Loucy (cell line): ENCODE measurements around the gene AKAP9.

Source experiments
- H2AFZ ChIP-seq: fragments of 200-600 bp; sonication (generic); 2 replicates; pipeline ENCODE4 v1.6.0; 2016; ENCODE audit warnings: antibody characterized with exemption, mild to moderate bottlenecking, low read length, moderate library complexity
- H3F3A ChIP-seq: fragments of 200-600 bp; 2 replicates; pipeline ENCODE4 v1.6.0; 2016; ENCODE audit warnings: antibody characterized with exemption, low read depth, mild to moderate bottlenecking
- H3K27me3 ChIP-seq: fragments of 200-600 bp; sonication (generic); 2 replicates; pipeline ENCODE4 v1.6.1; 2014; ENCODE audit warnings: low read length, mild to moderate bottlenecking; ENCODE audit not compliant: insufficient read depth, poor library complexity, severe bottlenecking
- H3K36me3 ChIP-seq: fragments of 200-600 bp; sonication (generic); 2 replicates; pipeline ENCODE4 v1.6.1; 2016; ENCODE audit warnings: low read length; ENCODE audit not compliant: insufficient read depth
- H3K4me1 ChIP-seq: fragments of 200-600 bp; sonication (generic); 2 replicates; pipeline ENCODE4 v1.5.1; 2014; ENCODE audit warnings: low read length, mild to moderate bottlenecking; ENCODE audit not compliant: insufficient read depth, poor library complexity, severe bottlenecking
- H3K4me2 ChIP-seq: fragments of 200-600 bp; sonication (generic); 2 replicates; pipeline ENCODE4 v1.6.0; 2014; ENCODE audit warnings: antibody characterized with exemption, low read length, low read depth, mild to moderate bottlenecking; ENCODE audit not compliant: poor library complexity, severe bottlenecking
- H3K4me3 ChIP-seq: fragments of 200-600 bp; sonication (generic); 2 replicates; pipeline ENCODE4 v1.5.1; 2014; ENCODE audit warnings: low read length, mild to moderate bottlenecking, mixed read lengths; ENCODE audit not compliant: poor library complexity, severe bottlenecking
- H3K79me2 ChIP-seq: fragments of 200-600 bp; sonication (generic); 2 replicates; pipeline ENCODE4 v1.6.1; 2014; ENCODE audit warnings: low read length; ENCODE audit not compliant: insufficient read depth
- H3K9ac ChIP-seq: fragments of 200-600 bp; sonication (generic); 2 replicates; pipeline ENCODE4 v1.6.0; 2014; ENCODE audit warnings: mild to moderate bottlenecking, low read depth, low read length, moderate library complexity; ENCODE audit not compliant: poor library complexity, severe bottlenecking
- H3K9me2 ChIP-seq: fragments of 200-600 bp; sonication (generic); replicated peaks from 2 replicates; pipeline ENCODE4 v1.6.1; 2016; ENCODE audit warnings: low read depth, low read length, mixed read lengths
- H3K9me3 ChIP-seq: fragments of 200-600 bp; sonication (generic); 2 replicates; pipeline ENCODE4 v1.6.1; 2014; ENCODE audit warnings: mild to moderate bottlenecking, antibody characterized with exemption, low read length, low read depth; ENCODE audit not compliant: insufficient read depth
- H4K20me1 ChIP-seq: fragments of 200-600 bp; sonication (generic); 2 replicates; pipeline ENCODE4 v1.6.0; 2014; ENCODE audit warnings: antibody characterized with exemption, low read length, mild to moderate bottlenecking; ENCODE audit not compliant: insufficient read depth, poor library complexity, severe bottlenecking
- EZH2phosphoT487 ChIP-seq: fragments of 200-600 bp; IDR thresholded peaks from 2 replicates; pipeline ENCODE4 v1.6.1; 2018; ENCODE audit warnings: antibody characterized with exemption, mild to moderate bottlenecking, moderate library complexity, borderline replicate concordance
- TF ChIP-seq, protein P1 (sequence below): fragments of 200-600 bp; sonication (generic); conservative IDR thresholded peaks from 2 replicates; pipeline ENCODE4 v1.5.1; 2014; ENCODE audit warnings: mild to moderate bottlenecking, antibody characterized with exemption, low read length

AKAP9 gene

GRCh38 chr7:92044940-92045339, 104.3 kb downstream of the AKAP9 start:
- H4K20me1 ChIP-seq: no peaks in the 10 kb centered on the region
- H3K79me2 ChIP-seq: no peaks in the 10 kb centered on the region
- H3K27me3 ChIP-seq: no peaks in the 10 kb centered on the region
- no peaks in the 10 kb centered on the region for H3K4me1 ChIP-seq
- TF ChIP-seq, protein P1, sequence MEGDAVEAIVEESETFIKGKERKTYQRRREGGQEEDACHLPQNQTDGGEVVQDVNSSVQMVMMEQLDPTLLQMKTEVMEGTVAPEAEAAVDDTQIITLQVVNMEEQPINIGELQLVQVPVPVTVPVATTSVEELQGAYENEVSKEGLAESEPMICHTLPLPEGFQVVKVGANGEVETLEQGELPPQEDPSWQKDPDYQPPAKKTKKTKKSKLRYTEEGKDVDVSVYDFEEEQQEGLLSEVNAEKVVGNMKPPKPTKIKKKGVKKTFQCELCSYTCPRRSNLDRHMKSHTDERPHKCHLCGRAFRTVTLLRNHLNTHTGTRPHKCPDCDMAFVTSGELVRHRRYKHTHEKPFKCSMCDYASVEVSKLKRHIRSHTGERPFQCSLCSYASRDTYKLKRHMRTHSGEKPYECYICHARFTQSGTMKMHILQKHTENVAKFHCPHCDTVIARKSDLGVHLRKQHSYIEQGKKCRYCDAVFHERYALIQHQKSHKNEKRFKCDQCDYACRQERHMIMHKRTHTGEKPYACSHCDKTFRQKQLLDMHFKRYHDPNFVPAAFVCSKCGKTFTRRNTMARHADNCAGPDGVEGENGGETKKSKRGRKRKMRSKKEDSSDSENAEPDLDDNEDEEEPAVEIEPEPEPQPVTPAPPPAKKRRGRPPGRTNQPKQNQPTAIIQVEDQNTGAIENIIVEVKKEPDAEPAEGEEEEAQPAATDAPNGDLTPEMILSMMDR: no peak
- TF ChIP-seq EZH2phosphoT487: no peak
- H3K36me3 ChIP-seq: peaks cover 65% of the 10 kb centered on the region
- no peak overlapping the region for H3K4me2 ChIP-seq
- H3F3A ChIP-seq: no peaks in the 10 kb centered on the region; the same call in 1 of the 2 replicates
- no peak overlapping the region for H3K9ac ChIP-seq
- H2AFZ ChIP-seq: no peak overlapping the region
- no peak overlapping the region for H3K4me3 ChIP-seq
- H3K9me3 ChIP-seq: no peaks in the 10 kb centered on the region
- H3K9me2 ChIP-seq: no peaks in the 10 kb centered on the region

DNA sequence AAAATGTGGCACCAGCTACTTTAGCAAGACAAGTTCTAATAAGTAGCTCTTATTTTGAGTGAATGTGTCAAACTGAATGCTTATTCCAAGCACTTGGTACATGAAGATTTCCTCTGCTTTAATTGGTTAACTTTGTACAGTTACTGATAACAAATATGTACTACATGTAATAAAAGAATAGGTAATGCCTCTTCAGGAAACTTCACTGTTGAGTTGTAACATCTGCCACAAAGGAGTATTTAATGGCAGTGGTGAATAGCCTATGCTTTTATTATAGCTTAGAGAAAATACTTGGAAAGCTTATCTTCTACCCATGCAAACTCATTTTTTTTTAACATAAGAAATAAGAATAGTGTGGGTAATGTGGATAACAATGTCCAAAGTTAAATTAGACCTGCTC, 111.0 kb downstream of the AKAP9 start:
- Histone ChIP-seq H3K9me3 (no peaks in the 10 kb centered on the region), H4K20me1 (no peaks in the 10 kb centered on the region), H3K27me3 (no peaks in the 10 kb centered on the region), H3K4me3 (no peak overlapping the region), H2AFZ (no peak overlapping the region), H3K79me2 (no peaks in the 10 kb centered on the region), H3F3A (no peaks in the 10 kb centered on the region), H3K36me3 (peaks cover 27% of the 10 kb centered on the region), H3K9me2 (no peaks in the 10 kb centered on the region), H3K4me1 (peaks cover 12% of the 10 kb centered on the region), H3K4me2 (no peak overlapping the region), H3K9ac (no peak overlapping the region)
- TF ChIP-seq, protein P1: no peak
- TF ChIP-seq EZH2phosphoT487: no peak

DNA sequence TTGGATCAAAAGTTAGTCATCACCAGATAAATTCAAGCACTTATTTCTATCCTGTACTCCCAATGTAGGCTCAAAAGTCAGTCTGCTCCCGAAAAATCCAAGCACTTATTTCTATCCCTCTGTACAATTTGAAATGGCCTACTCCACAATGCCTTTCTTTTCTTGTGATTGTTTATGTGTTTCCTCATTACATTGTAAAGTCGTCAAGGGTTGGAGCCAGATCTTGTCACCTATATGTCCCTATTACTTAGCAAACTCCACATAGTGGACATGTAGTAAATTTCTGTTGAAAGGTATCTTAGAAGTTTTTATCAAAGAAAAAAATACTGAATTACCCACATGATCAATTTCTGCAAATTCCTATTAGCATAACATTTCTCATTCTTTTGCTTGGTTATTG, 111.5 kb downstream of the AKAP9 start:
- no peaks in the 10 kb centered on the region for H3K27me3 ChIP-seq
- peaks cover 15% of the 10 kb centered on the region for H3K4me1 ChIP-seq
- no peaks in the 10 kb centered on the region for H3K9me3 ChIP-seq
- peaks cover 22% of the 10 kb centered on the region for H3K36me3 ChIP-seq
- no peaks in the 10 kb centered on the region for H3K79me2 ChIP-seq
- H3K9me2 ChIP-seq: no peaks in the 10 kb centered on the region
- no peaks in the 10 kb centered on the region for H4K20me1 ChIP-seq
- H3K4me3 ChIP-seq: no peak overlapping the region
- H3K4me2 ChIP-seq: no peak overlapping the region
- TF ChIP-seq, protein P1: no peak
- no peak for TF ChIP-seq EZH2phosphoT487
- no peak overlapping the region for H3K9ac ChIP-seq
- H2AFZ ChIP-seq: no peak overlapping the region
- no peaks in the 10 kb centered on the region for H3F3A ChIP-seq
